Activated T-helper 17 cell treated with anti-CD3 and anti-CD28 coated beads, Interleukin-2, amount 50 U/mL, for 72 hours (primary cell): ENCODE measurements around the gene FKBP6. TPM values are rescaled to one million over a fixed set of nuclear protein-coding genes. Genes with fewer than 3 reads are reported as not detected.

Experiments
- ATAC-seq: fragments of 150-1000 bp; cut with Tn5 transposase; replicated peaks from 2 replicates; pipeline ENCODE4 v1.10.0; 2021; ENCODE audit warnings: mild to moderate bottlenecking, moderate library complexity
- H3K27ac Mint-ChIP-seq: one replicate; pipeline ENCODE4 v1.8.0; 2022; ENCODE audit warnings: mixed read lengths
- H3K27me3 Mint-ChIP-seq: one replicate; pipeline ENCODE4 v1.8.0; 2022; ENCODE audit warnings: mixed read lengths
- H3K36me3 Mint-ChIP-seq: one replicate; pipeline ENCODE4 v1.8.0; 2022; ENCODE audit warnings: low read depth, mild to moderate bottlenecking, mixed read lengths
- H3K4me1 Mint-ChIP-seq: one replicate; pipeline ENCODE4 v1.8.0; 2022; ENCODE audit warnings: mixed read lengths
- H3K4me3 Mint-ChIP-seq: one replicate; pipeline ENCODE4 v1.8.0; 2022; ENCODE audit warnings: mild to moderate bottlenecking, mixed read lengths
- H3K9me3 Mint-ChIP-seq: one replicate; pipeline ENCODE4 v1.8.0; 2022; ENCODE audit warnings: mixed read lengths
- total RNA-seq, 2 donors: library from RNA; stranded (reverse); gene quantifications; one replicate each; pipeline ENCODE4 v1.2.3, GENCODE V29; 2022

Gene FKBP6
- total RNA-seq, 2 donors from 2014 or later = not detected

DNA sequence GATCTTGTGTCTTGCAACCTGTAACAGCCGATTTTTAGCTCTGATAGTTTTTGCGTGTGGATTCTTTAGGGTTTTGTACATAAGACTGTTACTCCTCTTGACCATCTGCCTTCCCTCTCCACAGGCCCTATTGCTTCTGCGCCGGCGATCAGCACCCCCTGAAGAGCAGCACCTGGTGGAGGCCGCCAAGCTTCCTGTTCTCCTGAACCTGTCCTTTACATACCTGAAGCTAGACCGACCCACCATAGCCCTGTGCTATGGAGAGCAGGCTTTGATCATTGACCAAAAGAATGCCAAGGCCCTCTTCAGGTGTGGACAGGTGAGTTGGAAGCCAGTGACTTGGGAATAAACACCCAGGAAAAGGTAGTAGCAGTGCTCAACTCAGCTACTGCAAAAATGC lies 12.6 kb downstream of the FKBP6 start:
- ATAC-seq = no peak
- H3K9me3 Mint-ChIP-seq = no peaks in the 10 kb centered on the region
- H3K27ac Mint-ChIP-seq = no peak overlapping the region
- H3K4me1 Mint-ChIP-seq = no peaks in the 10 kb centered on the region
- no peak overlapping the region for H3K4me3 Mint-ChIP-seq
- H3K36me3 Mint-ChIP-seq = no peaks in the 10 kb centered on the region
- H3K27me3 Mint-ChIP-seq = peaks cover 9% of the 10 kb centered on the region

- no peak overlapping the region for H3K4me3 Mint-ChIP-seq
- no peaks in the 10 kb centered on the region for H3K9me3 Mint-ChIP-seq
- peak; percentile 35 for ATAC-seq
- H3K36me3 Mint-ChIP-seq = no peaks in the 10 kb centered on the region
- H3K4me1 Mint-ChIP-seq = no peaks in the 10 kb centered on the region
- H3K27ac Mint-ChIP-seq = no peak overlapping the region
- peaks cover 9% of the 10 kb centered on the region for H3K27me3 Mint-ChIP-seq
These were observed 13.9 kb downstream of the FKBP6 start for GRCh38 chr7:73341877-73342276.

DNA sequence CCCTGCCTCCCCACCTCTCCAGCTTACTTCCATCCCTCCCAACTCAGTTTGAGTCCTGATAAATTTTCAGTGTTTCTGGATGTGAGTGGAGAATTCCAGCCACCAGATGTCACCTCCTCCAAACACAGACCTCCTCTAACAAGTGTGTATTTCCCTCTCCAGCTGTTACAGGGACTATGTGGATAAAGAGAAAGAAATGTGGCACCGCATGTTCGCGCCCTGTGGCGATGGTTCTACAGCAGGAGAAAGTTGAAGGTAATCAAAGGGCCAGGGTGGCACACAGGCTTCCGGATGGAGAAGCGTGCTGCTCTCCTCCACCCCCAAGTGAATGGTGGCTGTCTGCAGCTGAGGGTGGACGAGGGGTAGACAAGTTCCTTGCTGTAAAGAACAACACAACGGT lies 14.7 kb downstream of the FKBP6 start:
- H3K4me1 Mint-ChIP-seq = no peaks in the 10 kb centered on the region
- H3K4me3 Mint-ChIP-seq = no peak overlapping the region
- H3K9me3 Mint-ChIP-seq = no peaks in the 10 kb centered on the region
- no peaks in the 10 kb centered on the region for H3K36me3 Mint-ChIP-seq
- H3K27me3 Mint-ChIP-seq = peaks cover 9% of the 10 kb centered on the region
- ATAC-seq = no peak
- H3K27ac Mint-ChIP-seq = no peak overlapping the region

GRCh38 chr7:73343671-73344380 lies 15.9 kb downstream of the FKBP6 start:
- no peaks in the 10 kb centered on the region for H3K4me1 Mint-ChIP-seq
- H3K27me3 Mint-ChIP-seq = peaks cover 9% of the 10 kb centered on the region
- no peak overlapping the region for H3K4me3 Mint-ChIP-seq
- no peak overlapping the region for H3K27ac Mint-ChIP-seq
- no peaks in the 10 kb centered on the region for H3K9me3 Mint-ChIP-seq
- no peaks in the 10 kb centered on the region for H3K36me3 Mint-ChIP-seq
- no peak for ATAC-seq

DNA sequence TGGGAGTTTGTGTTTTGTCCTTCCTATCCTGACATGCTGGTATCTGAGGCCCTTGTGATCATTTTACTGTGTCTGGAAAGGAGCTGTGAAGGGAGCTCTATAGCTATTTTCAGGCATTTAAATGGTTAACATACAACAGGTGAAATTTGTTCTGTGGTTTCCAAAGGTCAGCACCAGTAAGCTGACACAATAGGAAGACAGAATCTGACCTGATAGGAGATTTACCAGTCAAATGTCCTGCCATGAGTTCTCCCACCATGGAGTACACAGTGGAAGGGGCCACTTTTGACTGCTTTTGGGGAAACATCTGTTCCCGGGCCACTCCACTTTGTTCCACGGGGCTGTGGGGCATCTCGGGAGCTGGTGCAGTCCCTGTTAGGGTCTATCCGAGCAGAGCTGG lies 17.6 kb downstream of the FKBP6 start:
- Mint-ChIP-seq H3K27me3 (peaks cover 9% of the 10 kb centered on the region), H3K4me3 (no peak overlapping the region), H3K27ac (no peak overlapping the region), H3K4me1 (no peaks in the 10 kb centered on the region), H3K9me3 (no peaks in the 10 kb centered on the region), H3K36me3 (no peaks in the 10 kb centered on the region)
- ATAC-seq = no peak

DNA sequence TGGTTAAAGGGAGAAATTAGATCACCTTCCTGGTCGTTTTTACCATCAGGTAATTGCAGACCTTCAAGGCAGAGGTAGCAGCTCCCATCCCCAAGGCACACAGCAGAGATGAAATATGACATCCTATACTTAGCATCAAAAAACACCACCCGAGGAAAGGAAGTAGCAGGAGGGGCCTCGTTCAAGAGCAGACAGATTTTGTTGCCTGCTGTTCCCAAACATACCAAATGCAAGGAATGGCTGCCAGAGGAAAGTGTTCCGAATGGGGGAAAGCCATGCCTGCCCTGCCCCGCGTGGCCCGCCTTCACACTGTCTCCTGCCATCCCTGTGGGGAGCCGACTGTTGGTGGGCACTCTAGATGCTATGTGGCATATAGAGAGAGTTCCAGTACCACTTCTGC lies 18.0 kb downstream of the FKBP6 start:
- no peak overlapping the region for H3K27ac Mint-ChIP-seq
- no peak overlapping the region for H3K4me3 Mint-ChIP-seq
- no peak for ATAC-seq

DNA sequence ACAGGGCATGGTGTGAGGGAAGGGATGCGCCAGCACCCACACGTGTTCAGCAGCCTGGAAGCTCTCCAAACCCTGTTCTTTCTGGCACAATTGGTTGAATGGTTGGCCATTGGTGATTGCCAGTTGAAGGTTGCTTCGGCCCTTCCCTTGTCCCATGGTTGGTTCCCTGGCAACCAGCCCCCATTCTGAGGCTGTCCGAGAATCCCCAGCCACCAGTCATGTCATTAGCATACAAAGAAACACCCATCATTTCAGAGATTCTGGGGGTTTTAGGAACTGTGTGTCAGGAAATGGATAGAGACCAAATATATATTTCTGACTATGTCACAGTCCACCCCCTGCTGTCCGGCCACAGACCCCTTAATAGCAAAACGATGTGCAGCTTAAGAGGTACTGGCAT lies 21.8 kb downstream of the FKBP6 start:
- no peak for ATAC-seq
- no peaks in the 10 kb centered on the region for H3K27me3 Mint-ChIP-seq
- H3K36me3 Mint-ChIP-seq = no peaks in the 10 kb centered on the region
- H3K9me3 Mint-ChIP-seq = no peaks in the 10 kb centered on the region
- H3K4me3 Mint-ChIP-seq = no peak overlapping the region
- H3K27ac Mint-ChIP-seq = no peak overlapping the region
- no peaks in the 10 kb centered on the region for H3K4me1 Mint-ChIP-seq

More for the DNA sequence above, 18.0 kb downstream of the FKBP6 start:
- Mint-ChIP-seq H3K4me1 (no peaks in the 10 kb centered on the region), H3K27me3 (peaks cover 9% of the 10 kb centered on the region), H3K36me3 (no peaks in the 10 kb centered on the region), H3K9me3 (no peaks in the 10 kb centered on the region)

- no peaks in the 10 kb centered on the region for H3K9me3 Mint-ChIP-seq
- no peaks in the 10 kb centered on the region for H3K36me3 Mint-ChIP-seq
- H3K4me3 Mint-ChIP-seq = no peak overlapping the region
- H3K27ac Mint-ChIP-seq = no peak overlapping the region
- no peaks in the 10 kb centered on the region for H3K4me1 Mint-ChIP-seq
- H3K27me3 Mint-ChIP-seq = no peaks in the 10 kb centered on the region
- no peak for ATAC-seq
These were observed 22.5 kb downstream of the FKBP6 start for GRCh38 chr7:73350306-73351068.

DNA sequence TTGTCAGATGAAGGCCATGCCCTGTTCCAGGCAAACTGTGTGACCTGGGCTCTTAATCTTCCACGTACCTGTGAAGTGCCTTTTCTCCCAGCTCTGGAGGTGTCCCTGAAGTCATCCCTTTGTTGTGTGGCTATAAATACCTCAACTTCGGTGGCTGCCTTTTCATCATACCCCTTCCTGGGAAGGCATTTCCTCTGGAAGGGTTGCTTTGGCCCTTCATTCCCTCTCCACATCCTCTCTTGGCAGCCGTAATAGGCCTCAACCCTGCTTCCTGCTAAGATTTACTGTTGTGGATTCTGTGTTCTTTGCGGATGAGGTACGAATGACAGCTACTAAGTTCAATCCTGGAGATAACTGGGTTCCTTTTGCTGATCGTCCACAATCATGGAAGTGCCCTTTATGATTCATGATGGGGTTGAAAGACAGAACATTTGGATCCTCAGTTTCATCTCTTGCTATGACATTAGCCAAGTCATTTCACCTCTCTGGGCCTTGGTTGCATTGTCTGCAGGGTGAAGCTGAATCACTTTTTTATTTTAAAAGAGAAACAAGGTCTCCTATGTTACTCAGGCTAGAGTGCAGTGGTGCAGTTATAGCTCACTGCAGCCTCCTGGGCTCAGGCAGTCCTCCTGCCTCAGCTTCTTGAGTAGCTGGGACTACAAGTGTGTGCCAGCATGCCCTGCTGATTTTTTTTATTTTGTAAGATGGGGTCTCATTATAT lies 23.6 kb downstream of the FKBP6 start:
- Mint-ChIP-seq H3K4me3 (no peak overlapping the region), H3K36me3 (no peaks in the 10 kb centered on the region), H3K27me3 (no peaks in the 10 kb centered on the region), H3K27ac (no peak overlapping the region), H3K4me1 (no peaks in the 10 kb centered on the region), H3K9me3 (no peaks in the 10 kb centered on the region)
- ATAC-seq = peak; percentile 32

GRCh38 chr7:73352784-73353183 lies 24.8 kb downstream of the FKBP6 start:
- H3K36me3 Mint-ChIP-seq = no peaks in the 10 kb centered on the region
- no peak overlapping the region for H3K4me3 Mint-ChIP-seq
- no peaks in the 10 kb centered on the region for H3K9me3 Mint-ChIP-seq
- ATAC-seq = no peak
- H3K4me1 Mint-ChIP-seq = no peaks in the 10 kb centered on the region
- no peaks in the 10 kb centered on the region for H3K27me3 Mint-ChIP-seq
- peak overlapping the region; percentile 4 for H3K27ac Mint-ChIP-seq

DNA sequence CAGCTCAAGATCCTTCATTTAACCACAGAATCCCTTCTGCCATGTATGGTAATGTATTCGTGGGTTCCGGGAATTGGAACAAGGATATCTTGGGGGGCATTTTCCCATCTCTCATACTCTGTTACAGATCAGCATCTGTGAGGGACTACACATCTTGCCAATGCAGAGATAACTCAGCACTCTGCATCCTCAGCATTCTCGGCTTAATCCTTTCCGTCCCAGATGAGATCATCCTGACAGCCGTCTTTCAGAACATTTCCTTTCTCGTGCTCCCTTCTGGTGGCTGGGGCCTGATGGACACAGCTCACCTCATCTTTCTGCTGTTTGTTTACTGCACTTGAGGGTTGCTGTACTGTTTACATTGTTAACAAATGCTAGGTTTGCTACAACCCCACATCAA lies 25.3 kb downstream of the FKBP6 start:
- H3K27ac Mint-ChIP-seq = peak overlapping the region; percentile 4
- H3K27me3 Mint-ChIP-seq = no peaks in the 10 kb centered on the region
- no peaks in the 10 kb centered on the region for H3K9me3 Mint-ChIP-seq
- no peak for ATAC-seq
- no peak overlapping the region for H3K4me3 Mint-ChIP-seq
- no peaks in the 10 kb centered on the region for H3K4me1 Mint-ChIP-seq
- H3K36me3 Mint-ChIP-seq = no peaks in the 10 kb centered on the region

GRCh38 chr7:73354196-73354595 lies 26.2 kb downstream of the FKBP6 start:
- H3K4me1 Mint-ChIP-seq = no peaks in the 10 kb centered on the region
- no peak overlapping the region for H3K27ac Mint-ChIP-seq
- no peaks in the 10 kb centered on the region for H3K9me3 Mint-ChIP-seq
- no peak for ATAC-seq
- H3K27me3 Mint-ChIP-seq = peaks cover 1% of the 10 kb centered on the region
- no peaks in the 10 kb centered on the region for H3K36me3 Mint-ChIP-seq
- no peak overlapping the region for H3K4me3 Mint-ChIP-seq

- H3K36me3 Mint-ChIP-seq = no peaks in the 10 kb centered on the region
- no peaks in the 10 kb centered on the region for H3K4me1 Mint-ChIP-seq
- ATAC-seq = no peak
- no peaks in the 10 kb centered on the region for H3K9me3 Mint-ChIP-seq
- H3K27ac Mint-ChIP-seq = no peak overlapping the region
- H3K4me3 Mint-ChIP-seq = no peak overlapping the region
- peaks cover 6% of the 10 kb centered on the region for H3K27me3 Mint-ChIP-seq
These were observed 26.9 kb downstream of the FKBP6 start for GRCh38 chr7:73354821-73355220.

- no peaks in the 10 kb centered on the region for H3K4me1 Mint-ChIP-seq
- ATAC-seq = no peak
- H3K9me3 Mint-ChIP-seq = no peaks in the 10 kb centered on the region
- no peak overlapping the region for H3K4me3 Mint-ChIP-seq
- H3K36me3 Mint-ChIP-seq = no peaks in the 10 kb centered on the region
- no peak overlapping the region for H3K27ac Mint-ChIP-seq
- H3K27me3 Mint-ChIP-seq = peaks cover 6% of the 10 kb centered on the region
These were observed 28.2 kb downstream of the FKBP6 start for GRCh38 chr7:73356159-73356558.
